ENCODE measurements around the gene STX1A. TPM values are rescaled to one million over a fixed set of nuclear protein-coding genes. Genes with fewer than 3 reads are reported as not detected.

The STX1A gene
- total and polyA plus RNA-seq, 2 of the 13 experiments (the other 11 are each of a cell fraction or from before 2014, with no cell fraction given): 6.1 to 12.2 TPM

GRCh38 chr7:73683056-73683787 is 36.2 kb downstream of the STX1A start, which contains the start of the genes BUD23 and DNAJC30 (continued):
- TF ChIP-seq ZNF260 (CRISPR knock-in tag; IDR thresholded peaks at IDR 0.05; ENCODE audit: borderline replicate concordance, low read depth) (no peak), ZFP36L1 (CRISPR knock-in tag; IDR thresholded peaks at IDR 0.05) (peak; percentile 82; the same call in 1 of the 2 replicates), SUZ12 (IDR thresholded peaks at IDR 0.05; ENCODE audit: low read depth, low read length) (no peak), DMTF1 (CRISPR knock-in tag; IDR thresholded peaks at IDR 0.05) (no peak), HNRNPK (IDR thresholded peaks at IDR 0.05; ENCODE audit: low read depth, low read length, poor library complexity, severe bottlenecking) (no peak), DR1 (CRISPR knock-in tag; IDR thresholded peaks at IDR 0.05) (peak; percentile 81), PRDM15 (CRISPR knock-in tag; IDR thresholded peaks at IDR 0.05) (peak; percentile 42; the same call in 1 of the 2 replicates), ZNF441 (CRISPR knock-in tag; IDR thresholded peaks at IDR 0.05; ENCODE audit: borderline replicate concordance) (peak; percentile 64), ZNF121 (CRISPR knock-in tag; IDR thresholded peaks at IDR 0.05) (no peak), KLF15 (CRISPR knock-in tag; IDR thresholded peaks at IDR 0.05; ENCODE audit: borderline replicate concordance) (no peak)
- TF ChIP-seq, protein P1, sequence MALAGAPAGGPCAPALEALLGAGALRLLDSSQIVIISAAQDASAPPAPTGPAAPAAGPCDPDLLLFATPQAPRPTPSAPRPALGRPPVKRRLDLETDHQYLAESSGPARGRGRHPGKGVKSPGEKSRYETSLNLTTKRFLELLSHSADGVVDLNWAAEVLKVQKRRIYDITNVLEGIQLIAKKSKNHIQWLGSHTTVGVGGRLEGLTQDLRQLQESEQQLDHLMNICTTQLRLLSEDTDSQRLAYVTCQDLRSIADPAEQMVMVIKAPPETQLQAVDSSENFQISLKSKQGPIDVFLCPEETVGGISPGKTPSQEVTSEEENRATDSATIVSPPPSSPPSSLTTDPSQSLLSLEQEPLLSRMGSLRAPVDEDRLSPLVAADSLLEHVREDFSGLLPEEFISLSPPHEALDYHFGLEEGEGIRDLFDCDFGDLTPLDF (CRISPR knock-in tag; IDR thresholded peaks at IDR 0.05): 0 out of 2 replicates have a peak, but pooled peaks have one; percentile 35
- TF ChIP-seq, protein P2, sequence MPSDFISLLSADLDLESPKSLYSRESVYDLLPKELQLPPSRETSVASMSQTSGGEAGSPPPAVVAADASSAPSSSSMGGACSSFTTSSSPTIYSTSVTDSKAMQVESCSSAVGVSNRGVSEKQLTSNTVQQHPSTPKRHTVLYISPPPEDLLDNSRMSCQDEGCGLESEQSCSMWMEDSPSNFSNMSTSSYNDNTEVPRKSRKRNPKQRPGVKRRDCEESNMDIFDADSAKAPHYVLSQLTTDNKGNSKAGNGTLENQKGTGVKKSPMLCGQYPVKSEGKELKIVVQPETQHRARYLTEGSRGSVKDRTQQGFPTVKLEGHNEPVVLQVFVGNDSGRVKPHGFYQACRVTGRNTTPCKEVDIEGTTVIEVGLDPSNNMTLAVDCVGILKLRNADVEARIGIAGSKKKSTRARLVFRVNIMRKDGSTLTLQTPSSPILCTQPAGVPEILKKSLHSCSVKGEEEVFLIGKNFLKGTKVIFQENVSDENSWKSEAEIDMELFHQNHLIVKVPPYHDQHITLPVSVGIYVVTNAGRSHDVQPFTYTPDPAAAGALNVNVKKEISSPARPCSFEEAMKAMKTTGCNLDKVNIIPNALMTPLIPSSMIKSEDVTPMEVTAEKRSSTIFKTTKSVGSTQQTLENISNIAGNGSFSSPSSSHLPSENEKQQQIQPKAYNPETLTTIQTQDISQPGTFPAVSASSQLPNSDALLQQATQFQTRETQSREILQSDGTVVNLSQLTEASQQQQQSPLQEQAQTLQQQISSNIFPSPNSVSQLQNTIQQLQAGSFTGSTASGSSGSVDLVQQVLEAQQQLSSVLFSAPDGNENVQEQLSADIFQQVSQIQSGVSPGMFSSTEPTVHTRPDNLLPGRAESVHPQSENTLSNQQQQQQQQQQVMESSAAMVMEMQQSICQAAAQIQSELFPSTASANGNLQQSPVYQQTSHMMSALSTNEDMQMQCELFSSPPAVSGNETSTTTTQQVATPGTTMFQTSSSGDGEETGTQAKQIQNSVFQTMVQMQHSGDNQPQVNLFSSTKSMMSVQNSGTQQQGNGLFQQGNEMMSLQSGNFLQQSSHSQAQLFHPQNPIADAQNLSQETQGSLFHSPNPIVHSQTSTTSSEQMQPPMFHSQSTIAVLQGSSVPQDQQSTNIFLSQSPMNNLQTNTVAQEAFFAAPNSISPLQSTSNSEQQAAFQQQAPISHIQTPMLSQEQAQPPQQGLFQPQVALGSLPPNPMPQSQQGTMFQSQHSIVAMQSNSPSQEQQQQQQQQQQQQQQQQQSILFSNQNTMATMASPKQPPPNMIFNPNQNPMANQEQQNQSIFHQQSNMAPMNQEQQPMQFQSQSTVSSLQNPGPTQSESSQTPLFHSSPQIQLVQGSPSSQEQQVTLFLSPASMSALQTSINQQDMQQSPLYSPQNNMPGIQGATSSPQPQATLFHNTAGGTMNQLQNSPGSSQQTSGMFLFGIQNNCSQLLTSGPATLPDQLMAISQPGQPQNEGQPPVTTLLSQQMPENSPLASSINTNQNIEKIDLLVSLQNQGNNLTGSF (CRISPR knock-in tag; IDR thresholded peaks at IDR 0.05): 0 out of 2 replicates have a peak, but pooled peaks have one; percentile 12
- TF ChIP-seq, protein P3, sequence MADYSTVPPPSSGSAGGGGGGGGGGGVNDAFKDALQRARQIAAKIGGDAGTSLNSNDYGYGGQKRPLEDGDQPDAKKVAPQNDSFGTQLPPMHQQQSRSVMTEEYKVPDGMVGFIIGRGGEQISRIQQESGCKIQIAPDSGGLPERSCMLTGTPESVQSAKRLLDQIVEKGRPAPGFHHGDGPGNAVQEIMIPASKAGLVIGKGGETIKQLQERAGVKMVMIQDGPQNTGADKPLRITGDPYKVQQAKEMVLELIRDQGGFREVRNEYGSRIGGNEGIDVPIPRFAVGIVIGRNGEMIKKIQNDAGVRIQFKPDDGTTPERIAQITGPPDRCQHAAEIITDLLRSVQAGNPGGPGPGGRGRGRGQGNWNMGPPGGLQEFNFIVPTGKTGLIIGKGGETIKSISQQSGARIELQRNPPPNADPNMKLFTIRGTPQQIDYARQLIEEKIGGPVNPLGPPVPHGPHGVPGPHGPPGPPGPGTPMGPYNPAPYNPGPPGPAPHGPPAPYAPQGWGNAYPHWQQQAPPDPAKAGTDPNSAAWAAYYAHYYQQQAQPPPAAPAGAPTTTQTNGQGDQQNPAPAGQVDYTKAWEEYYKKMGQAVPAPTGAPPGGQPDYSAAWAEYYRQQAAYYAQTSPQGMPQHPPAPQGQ (CRISPR knock-in tag; IDR thresholded peaks at IDR 0.05; ENCODE audit: borderline replicate concordance): no peak
